Activated CD4-positive, alpha-beta T cell treated with anti-CD3 and anti-CD28 coated beads for 4 hours (primary cell): ENCODE data around the gene JADE1.

Experiments used
- DNase-seq, 2 donors: peaks; one replicate each; pipeline ENCODE4 v3.0.0-alpha.2; 2020

Gene JADE1

DNA sequence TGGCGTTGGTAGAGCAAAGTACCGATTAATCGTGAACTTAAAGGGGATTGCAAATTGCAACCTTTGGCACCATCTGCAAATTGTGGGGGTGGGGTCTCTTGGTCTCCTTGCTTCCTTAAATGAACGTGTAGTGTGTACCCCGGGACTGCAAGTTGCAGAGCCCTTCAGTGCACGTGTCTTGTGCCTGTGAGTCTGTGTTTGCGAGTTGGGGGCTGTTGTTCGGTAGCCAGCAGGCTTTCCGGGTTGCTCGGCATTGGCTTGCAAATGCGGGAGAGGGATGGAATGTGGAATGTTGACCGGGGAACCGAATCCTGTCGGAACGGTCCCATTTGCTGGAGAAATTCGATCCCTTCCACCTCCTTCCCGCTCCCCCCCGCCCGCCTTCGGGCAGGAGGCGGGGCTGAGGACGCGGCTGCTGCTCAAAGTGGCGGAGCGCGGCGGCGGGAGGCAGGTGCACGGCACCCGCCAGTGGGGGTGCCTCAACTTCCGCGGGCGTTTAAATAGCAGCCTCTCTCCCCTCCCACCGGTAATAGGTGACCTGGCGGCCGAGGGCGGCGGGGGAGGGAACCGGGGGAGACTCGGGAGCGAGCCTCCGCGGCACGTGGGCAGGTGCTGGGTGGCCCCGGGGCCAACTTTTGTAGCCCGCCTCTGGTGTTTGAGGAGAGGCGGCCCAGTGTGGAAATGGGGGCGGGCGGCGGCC, 1.5 kb downstream of the JADE1 start:
- peak; percentile 80 to 87 for DNase-seq

DNA sequence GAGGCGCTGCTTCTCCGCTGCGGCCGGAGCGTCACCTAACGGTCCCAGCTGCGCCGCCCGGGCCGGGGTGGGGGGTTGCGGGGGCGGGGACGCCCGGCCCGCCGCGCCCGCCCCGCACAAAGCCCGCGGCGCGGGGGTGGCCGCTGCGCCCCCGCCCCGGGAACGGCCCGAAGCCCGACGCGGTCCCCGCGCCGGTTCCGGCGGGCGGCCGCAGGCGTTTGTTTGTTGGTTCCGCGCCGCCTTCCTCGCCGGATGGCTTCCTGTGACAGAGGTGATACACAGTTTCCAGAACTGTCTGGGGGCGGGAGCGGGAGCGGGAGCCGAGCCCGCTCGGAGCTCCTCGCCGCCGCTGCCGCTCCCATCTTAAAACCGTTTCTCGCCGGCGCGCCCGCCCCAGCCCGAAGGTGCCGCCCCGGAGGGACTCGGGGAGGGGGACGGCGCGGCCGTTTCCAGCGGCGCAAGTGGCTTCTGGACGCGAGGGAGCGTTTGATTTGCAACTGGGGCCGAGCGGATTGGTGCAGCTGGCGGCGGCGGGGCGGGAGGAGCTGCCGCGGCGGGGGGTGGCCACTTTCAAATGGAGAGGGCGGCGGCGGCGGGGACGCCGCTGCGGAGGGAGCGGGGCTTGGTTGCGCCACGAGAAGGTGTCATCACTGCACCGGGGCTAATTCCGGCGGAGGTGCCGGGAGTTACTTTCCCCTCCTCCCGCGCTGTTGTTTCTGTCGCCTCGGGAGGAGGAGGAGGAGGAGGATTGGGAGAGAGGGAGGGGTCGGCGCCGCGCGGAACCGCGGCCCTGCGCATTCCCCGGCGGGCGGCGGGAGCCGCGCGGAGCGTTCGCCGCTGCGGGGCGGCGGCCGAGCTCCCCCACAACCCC, 2.3 kb downstream of the JADE1 start:
- DNase-seq: peak; percentile 86

DNA sequence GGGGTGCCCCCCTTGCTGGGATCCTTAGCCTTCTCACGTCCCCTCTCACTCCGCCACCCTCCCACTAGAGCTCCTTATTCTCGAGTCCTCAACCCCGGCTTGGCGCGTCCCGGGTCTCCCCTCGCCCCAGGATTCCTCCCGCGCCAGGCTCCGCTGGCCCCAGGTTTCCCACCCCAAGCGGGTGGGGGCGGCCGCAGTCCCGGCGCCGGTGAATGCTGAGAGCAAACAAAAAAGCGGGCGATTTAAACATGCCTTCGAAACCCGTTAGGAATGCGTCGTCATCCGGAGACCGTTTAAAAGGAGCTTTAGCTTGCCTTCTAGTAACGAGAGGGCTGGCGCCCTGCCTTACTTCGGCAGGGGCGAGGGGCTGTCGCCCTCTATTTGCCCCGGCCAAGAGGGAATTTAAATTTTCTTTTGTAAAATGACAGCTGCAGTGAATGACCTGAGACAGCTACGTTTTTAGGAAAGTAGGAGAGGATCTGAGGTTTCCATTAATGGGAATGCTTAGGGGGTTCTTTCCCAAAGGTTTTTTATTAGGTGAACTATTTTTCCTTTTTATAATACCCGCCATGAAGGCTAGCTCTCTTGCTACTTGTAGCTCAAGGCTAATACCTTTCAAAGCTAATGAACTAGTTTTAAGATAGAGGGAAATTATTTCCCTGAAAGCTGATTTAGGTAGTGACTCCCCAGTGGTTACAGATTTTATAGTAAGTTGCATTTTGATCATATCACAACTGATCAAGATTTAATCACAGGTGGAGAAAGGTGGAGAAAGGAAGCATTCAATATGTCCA, 3.1 kb downstream of the JADE1 start:
- peak in 1 of 2 donors; percentile 22 for DNase-seq

DNA sequence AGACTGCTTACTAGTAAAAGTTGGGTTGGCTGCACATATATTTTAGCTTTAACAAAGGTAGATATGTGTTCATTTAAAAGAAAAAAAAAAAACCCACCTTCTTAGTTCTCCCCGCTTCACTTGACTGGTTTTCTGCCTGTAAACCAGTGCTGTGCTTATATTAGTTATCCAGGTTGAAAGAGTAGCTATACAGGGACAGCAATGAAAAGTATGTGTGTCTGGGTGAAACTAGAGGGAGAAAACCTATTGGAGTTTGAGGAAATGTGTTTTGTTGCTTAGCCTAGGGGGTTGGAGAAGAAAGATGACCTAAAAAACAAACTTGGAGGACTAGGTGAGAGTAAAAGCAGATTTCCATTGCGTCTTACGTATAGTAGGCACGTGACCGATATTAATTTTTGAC, 4.5 kb downstream of the JADE1 start:
- no peak for DNase-seq

DNA sequence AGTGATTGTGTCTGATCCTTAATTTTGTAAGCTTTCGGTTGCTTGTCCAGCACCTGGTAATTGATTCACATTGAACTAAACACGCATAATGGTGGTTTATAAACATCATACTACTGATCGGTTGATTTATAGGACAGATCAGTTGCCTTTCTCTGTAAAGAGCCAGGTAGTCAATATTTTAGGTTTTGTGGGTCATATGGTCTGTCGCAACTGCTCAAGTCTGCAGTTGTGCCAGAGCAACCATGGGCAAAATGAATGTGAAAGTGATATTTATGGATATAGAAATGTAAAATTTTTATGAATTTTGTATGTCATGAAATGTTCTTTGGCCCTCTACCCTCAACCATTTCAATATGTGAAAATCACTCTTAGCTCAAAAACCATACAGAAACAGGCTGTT, 8.9 kb downstream of the JADE1 start:
- no peak for DNase-seq

DNA sequence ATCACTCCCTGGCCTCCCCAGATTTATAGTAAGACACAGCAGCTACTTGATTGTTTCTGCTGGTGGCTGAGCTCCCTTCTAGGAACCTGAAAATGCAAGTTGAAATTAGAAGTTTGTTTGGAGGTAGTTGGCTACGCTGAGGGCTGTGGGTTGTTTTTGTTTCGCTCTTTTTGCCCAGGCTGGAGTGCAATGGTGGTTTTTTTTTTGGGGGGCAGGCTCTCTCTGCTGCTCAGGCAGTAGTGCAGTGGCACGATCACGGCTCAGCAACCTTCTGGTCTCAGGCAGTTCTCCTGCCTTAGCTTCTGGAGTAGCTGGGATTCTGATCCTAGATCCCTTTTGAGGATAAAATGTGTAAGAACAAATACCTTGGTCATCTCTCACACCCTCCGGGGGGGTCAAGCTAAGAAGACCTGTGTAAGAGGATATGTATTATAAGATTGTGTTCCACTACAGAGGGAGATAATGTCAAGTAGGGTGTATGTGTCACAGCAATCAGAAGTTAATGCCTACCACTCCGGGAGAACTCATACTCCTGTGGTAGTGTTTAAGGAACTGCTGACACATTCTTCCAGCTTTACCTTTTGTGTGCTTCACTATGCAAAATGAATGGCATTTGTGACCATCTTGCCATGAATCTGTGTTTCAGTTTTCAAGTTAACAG, 9.7 kb downstream of the JADE1 start:
- no peak for DNase-seq

DNA sequence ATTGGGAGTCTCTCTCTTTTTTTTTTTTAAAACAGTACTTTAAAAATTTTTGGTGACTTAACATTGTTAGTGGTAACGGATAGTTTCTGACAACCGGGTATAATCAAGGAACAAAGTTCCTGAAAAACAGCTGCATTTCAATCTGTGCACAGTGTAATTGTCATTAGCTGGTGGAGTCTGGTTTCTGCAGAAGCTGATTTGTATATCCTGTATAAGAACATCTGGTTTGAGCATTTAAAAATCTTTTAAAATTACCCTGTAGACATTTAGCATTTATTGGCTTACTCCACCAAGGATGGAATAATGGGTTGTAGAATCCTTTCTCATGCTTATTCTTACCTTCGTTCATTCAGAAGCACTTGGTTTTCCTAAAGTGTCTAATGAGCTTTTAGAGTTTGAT, 11.2 kb downstream of the JADE1 start:
- no peak for DNase-seq

DNA sequence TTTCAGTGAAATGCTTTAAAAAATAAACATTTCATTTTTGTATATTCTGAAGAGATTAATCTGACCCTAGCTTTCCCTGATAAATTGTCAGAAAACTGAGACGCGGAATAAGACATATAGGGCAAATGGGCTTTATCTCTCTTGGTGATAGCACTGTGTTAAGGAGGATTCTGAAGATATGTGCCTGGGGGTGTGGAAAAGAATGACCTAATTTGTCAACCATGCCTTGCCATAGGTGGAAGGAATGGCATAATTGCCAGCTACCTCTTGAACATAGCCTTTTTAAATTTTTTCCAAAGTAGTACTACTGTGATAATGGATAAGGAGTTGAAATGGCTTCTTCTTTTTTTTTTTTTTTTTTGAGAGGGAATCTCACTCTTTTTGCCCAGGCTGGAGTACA, 11.7 kb downstream of the JADE1 start:
- DNase-seq: no peak

DNA sequence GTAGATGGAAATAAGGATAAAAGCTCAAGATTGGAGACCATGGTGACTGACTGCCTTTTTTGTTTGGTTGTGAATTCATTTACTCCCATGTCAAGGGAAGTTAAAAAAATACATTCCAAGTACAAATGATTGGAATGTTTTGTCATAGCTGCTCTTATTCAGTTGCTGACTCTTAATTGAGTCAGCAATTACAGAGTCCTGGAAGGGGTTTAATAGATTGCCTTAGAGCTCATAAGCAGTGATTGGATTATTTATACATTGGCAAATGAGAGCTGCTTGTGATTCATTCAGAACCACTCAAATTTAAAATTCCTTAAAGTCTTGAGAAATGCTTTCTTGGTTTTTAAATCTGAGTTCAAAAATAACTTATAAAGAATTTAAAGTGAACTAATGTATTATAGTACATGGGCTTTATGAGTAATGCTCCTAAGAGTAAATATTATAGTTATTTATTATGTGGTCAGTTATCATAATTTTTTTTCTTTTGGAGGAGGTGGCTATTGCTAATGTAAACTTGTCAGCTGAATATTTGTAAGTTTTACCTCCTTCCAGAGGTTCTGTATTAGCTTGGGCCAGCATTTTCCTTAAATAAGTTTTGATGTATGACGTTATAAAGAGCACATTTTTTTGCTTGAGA, 13.6 kb downstream of the JADE1 start:
- DNase-seq: no peak

DNA sequence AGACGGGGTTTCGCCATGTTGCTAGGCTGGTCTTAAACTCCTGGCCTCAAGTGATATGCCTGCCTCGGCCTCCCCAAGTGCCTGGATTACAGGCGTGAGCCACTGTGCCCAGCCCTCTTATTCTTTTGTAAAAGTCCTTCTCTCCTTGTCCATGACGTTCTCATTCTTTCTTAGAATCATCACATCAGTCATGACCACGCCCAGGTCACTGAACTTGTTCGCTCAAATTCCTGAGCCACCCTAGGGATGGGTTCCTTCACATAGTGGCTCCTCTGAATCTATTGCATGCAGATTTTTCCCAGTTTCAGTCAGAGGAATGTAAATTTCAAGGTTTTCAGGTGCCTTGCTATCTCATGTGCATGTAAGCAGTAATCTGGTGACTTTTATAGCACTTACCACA, 15.7 kb downstream of the JADE1 start:
- DNase-seq: no peak

DNA sequence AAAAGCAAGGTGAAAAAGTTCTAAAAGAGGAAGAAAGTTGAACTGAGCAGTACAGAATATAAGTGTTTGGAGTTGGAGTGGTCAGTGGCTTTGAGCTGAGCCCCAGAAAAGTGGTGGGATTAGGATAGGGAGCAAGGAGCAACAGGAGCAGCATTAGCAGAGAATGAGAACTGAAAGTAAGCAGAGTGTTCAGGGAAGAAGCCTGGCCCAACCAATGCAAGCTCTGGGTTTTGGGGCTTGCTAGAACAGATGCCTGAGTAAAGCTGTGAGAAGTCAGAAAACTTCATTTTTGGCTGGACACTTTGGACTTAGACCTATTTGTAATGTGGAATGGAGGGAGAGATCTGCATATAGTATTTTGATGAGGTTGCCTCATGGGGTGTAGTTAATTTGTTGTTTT, 17.8 kb downstream of the JADE1 start:
- DNase-seq: no peak

DNA sequence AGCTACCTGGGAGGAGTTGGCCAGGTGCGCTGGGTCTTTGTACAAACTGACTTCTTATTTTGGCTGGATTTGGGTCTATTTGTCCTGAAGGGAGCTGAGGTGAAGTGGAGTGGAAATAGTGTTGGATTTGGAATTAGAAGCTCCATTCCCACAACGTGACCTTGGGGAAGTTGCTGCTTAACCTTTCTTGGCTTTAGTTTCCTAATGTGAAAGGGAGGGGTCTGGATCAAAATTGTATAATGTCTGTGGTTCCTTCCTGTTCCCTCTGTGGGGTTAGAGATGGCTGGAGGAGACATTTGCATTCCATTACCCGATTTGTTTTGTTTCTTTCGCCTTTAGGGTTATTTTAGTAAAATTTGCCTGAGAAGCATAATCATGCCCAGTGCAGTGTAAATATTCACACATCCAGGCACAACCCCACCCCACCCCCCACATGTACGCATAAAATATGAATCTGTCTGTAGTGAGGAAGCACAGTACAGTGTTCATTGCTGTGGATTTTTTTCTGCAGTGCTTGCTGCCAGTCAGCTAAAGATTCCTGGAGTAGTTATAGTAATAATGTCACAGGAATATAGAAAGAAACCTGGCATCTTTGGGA, 21.5 kb downstream of the JADE1 start:
- DNase-seq: no peak

DNA sequence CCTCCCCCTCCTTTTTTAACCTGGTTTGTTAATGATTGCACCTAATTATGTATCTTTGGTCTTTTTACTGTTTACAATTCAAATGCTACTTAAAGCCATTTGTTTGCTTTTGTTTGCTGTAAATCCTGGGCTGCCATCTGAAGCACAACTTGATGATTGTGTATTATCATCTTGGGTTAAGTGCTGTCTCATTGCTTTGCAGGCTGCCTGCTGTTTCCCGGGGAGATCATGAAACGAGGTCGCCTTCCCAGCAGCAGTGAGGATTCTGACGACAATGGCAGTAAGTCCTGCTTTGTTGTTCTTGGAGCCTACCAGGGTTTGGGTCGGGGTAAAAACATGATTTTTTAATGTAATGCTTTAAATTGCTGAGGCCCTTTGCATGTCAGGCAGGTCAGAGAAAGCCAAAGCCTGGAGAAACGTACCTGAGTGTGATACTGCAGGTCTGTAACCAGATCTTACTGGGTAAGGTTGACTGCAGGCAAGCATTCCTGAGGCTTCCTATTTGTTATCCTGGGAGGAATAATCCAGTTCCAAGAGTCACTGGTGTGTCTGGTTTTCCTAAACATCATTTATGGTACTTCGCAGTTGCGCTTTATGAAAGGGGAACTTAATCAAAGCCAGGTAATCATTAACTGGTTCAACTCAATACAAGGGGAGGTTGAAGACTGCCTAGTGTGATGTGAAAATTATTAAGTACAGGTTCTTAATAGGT, 22.2 kb downstream of the JADE1 start:
- no peak for DNase-seq

DNA sequence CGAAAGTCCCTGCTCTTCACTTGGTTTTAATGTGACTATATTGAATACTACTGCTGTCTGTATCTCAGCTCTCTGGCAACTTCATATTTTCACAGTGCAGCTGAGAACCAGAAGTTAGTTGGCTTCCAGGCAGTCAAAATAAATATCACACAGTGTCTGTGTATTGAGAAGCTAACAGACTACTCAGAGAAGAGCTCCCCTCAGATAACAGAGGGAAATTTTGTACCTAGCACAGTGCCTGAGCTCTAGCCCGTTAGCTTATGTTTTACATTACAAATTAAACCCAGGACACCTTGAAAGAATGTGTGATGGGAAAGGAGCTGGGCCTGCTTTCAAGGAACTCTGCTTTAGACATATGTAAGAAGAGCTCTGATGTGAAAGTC, 22.7 kb downstream of the JADE1 start:
- DNase-seq: no peak

DNA sequence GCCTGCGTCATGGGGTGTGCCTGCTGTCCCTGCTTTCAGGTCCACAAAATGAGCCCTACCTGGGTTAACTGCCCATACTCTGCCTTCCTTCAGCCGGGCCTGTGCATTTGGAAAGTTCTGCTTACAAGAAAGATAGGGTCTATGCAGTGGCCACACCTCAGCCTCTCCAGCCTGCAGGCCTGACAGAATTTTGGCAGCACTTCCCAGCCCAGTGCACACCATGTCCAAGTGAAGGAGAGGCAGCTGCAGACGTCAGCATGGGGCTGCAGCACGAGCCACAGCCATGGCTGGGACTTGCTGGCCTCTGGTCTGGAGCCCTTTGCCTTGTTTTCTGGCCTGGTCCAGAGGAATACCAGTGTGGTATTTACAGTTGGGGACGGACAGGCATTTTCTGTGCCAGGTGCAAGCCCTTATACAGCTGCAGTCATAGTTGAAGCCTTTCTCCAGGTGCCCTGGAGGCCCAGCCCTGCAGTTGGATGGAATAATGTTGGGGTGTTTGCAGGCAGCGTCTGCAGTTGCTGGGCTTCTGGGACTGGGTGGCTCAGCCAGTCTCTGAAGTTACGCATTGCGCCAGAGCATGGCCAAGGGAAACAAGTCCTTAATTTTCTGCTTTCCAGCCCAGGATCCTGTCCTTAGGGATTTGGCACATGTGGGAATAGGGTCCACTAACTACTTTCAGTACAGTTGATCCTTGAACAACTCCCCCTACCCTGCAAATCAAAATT, 26.2 kb downstream of the JADE1 start:
- DNase-seq: no peak

DNA sequence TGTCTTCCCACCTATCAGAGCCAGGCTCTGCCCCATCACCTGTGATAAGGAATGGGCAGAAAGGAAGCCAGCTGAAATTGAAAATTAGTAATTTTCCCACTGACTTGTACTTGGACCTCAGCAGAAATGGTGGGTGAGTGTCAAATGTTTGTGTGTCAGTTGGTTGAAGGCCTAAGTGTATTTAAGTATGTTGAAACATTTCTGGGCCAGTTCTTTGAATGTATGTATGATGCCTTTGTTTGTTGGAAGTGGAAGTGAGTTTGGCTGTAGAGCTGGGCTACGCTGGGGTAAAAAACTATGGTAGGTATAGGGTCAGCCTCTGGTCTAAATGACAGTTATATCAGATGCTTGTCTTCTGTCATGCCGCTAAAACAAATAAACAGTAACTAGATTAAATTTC, 27.7 kb downstream of the JADE1 start:
- DNase-seq: no peak

DNA sequence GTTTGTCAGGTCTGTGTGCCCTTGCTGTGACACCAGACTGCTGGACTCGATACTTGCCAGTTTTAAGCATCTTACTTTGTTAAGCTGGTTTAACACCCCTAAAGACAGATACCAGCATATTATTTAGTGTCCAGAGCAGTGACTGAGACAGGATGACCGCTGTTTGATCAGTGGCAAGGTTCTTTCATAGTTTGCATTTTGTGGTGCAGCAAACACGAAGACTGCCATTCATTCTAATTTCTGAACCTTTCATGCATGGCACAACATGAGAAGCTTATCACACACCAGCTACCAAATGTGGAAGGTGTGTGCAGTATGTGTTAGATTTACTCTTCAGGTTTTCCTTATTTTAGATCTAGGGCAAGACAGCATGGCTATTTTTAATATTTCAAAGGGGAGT, 28.2 kb downstream of the JADE1 start:
- no peak for DNase-seq

DNA sequence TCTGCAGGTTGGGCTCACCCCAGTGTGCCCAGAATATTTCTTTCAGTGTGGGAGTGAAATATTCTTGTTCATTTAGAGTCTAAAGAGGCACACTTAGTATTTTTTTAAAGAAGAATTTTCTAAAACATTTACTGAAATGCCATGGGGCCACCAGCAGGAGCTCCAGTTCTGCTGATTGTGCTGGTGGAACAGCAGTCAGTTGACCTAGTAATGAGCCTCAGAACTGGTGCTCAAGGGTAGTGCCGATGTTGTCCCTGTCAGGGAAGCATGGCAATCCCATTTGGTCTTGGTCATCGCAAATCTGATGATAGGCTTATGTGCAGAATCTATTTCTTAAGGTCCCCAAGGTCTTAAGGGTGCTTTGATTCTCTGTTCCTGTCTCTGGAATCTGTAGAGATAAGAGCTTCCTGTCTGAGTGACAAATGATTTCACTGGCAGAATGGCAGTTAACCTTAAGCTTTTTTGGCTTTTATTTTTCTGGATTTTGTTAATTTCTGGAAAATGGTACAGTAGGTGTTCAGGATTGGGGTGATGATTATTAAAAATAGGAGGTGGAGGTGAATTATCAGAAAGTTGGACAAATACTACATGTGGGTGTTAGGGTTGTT, 31.3 kb downstream of the JADE1 start:
- DNase-seq: no peak

DNA sequence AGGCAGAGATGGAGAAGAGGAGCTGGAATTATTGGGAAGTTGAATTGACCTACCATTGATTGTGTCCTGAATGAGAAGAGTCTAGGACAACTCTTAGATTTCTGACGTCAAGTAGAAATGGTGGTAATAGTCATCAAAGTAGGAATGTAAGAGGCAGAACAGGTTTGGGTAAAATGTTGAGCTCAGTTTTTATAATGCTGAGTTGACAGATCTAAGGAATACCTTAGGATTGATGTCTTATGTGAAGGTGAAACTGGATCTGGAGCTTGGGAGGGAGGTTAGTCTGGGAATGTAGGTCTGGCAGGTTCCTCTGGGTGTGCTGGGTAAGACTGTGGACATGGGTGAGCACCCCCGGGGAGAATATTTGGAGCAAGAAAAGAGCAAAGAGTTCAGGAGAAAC, 31.9 kb downstream of the JADE1 start:
- DNase-seq: no peak

DNA sequence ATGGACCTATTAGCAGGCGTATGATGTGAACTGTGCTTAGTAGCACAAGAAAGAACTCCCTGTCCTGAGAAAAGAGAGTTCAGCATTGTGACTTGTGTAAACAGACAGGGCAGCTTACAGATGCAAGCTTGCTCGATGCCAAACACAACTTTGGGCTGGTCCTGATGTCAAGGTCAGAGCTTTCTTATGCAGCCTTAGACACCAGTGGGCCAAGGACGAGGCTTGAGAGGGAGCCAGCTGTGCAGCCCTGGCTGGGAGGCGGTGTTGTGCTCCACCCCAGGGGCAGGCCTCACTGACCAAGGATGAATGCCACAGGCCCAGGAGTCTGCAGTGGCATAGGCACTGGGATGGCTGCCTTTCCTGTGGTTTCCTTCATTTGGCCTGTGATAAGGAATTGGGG, 35.4 kb downstream of the JADE1 start:
- DNase-seq: no peak
